DOHH2 (cell line): ENCODE measurements around the gene BCL11B.

Experiments
- H3F3A ChIP-seq: fragments of 200-600 bp; sonication (generic), shearing (Covaris generic); 2 replicates; pipeline ENCODE4 v1.6.0; 2016; ENCODE audit warnings: antibody characterized with exemption, mild to moderate bottlenecking; ENCODE audit not compliant: control insufficient read depth, insufficient read depth
- H3K27ac ChIP-seq: fragments of 200-600 bp; sonication (generic); 2 replicates; pipeline ENCODE4 v1.5.1; 2014; ENCODE audit warnings: low read depth, mild to moderate bottlenecking, low read length, moderate library complexity
- H3K27me3 ChIP-seq: fragments of 200-600 bp; sonication (generic); 2 replicates; pipeline ENCODE4 v1.6.1; 2014; ENCODE audit warnings: mild to moderate bottlenecking, low read length, mixed read lengths; ENCODE audit not compliant: control insufficient read depth
- H3K36me3 ChIP-seq: fragments of 200-600 bp; sonication (generic); 2 replicates; pipeline ENCODE4 v1.6.1; 2014; ENCODE audit warnings: mild to moderate bottlenecking, low read length, moderate library complexity, mixed read lengths; ENCODE audit not compliant: control insufficient read depth
- H3K4me1 ChIP-seq: fragments of 200-600 bp; sonication (generic); 2 replicates; pipeline ENCODE4 v1.6.1; 2014; ENCODE audit warnings: mild to moderate bottlenecking, low read length, mixed read lengths; ENCODE audit not compliant: control insufficient read depth
- H3K4me2 ChIP-seq: fragments of 200-600 bp; sonication (generic); 2 replicates; pipeline ENCODE4 v1.6.0; 2014; ENCODE audit warnings: mild to moderate bottlenecking, low read length, moderate library complexity
- H3K4me3 ChIP-seq: fragments of 200-600 bp; sonication (generic); 2 replicates; pipeline ENCODE4 v1.5.1; 2014; ENCODE audit warnings: mild to moderate bottlenecking, low read length, mixed read lengths
- H3K79me2 ChIP-seq: fragments of 200-600 bp; sonication (generic); 2 replicates; pipeline ENCODE4 v1.6.1; 2014; ENCODE audit warnings: mild to moderate bottlenecking, low read length, mixed read lengths; ENCODE audit not compliant: control insufficient read depth
- H3K9me2 ChIP-seq: fragments of 200-600 bp; sonication (generic); replicated peaks from 2 replicates; pipeline ENCODE4 v1.6.1; 2014; ENCODE audit warnings: mild to moderate bottlenecking, low read length, mixed read lengths; ENCODE audit not compliant: control insufficient read depth
- H3K9me3 ChIP-seq: fragments of 200-600 bp; sonication (generic); 2 replicates; pipeline ENCODE4 v1.6.1; 2014; ENCODE audit warnings: antibody characterized with exemption, low read length, mixed read lengths; ENCODE audit not compliant: control insufficient read depth, insufficient read depth
- H4K20me1 ChIP-seq: fragments of 200-600 bp; sonication (generic); 2 replicates; pipeline ENCODE4 v1.6.0; 2014; ENCODE audit warnings: low read depth, mild to moderate bottlenecking, antibody characterized with exemption, low read length, moderate library complexity; ENCODE audit not compliant: control insufficient read depth, insufficient read depth
- EZH2phosphoT487 ChIP-seq: fragments of 200-600 bp; sonication (generic); IDR thresholded peaks from 2 replicates; pipeline ENCODE4 v1.6.1; 2017; ENCODE audit warnings: borderline replicate concordance, mild to moderate bottlenecking, antibody characterized with exemption, low read length, moderate library complexity, mixed read lengths
- TF ChIP-seq, protein P1 (sequence below): fragments of 200-600 bp; sonication (generic); IDR thresholded peaks from one replicate; pipeline ENCODE4 v1.5.1; 2014; ENCODE audit warnings: antibody characterized with exemption, mild to moderate bottlenecking, low read depth, low read length; ENCODE audit not compliant: poor library complexity, severe bottlenecking

The BCL11B gene

GRCh38 chr14:99168330-99168729 lies 103.7 kb downstream of the BCL11B start:
- TF ChIP-seq EZH2phosphoT487 = no peak
- TF ChIP-seq, protein P1, sequence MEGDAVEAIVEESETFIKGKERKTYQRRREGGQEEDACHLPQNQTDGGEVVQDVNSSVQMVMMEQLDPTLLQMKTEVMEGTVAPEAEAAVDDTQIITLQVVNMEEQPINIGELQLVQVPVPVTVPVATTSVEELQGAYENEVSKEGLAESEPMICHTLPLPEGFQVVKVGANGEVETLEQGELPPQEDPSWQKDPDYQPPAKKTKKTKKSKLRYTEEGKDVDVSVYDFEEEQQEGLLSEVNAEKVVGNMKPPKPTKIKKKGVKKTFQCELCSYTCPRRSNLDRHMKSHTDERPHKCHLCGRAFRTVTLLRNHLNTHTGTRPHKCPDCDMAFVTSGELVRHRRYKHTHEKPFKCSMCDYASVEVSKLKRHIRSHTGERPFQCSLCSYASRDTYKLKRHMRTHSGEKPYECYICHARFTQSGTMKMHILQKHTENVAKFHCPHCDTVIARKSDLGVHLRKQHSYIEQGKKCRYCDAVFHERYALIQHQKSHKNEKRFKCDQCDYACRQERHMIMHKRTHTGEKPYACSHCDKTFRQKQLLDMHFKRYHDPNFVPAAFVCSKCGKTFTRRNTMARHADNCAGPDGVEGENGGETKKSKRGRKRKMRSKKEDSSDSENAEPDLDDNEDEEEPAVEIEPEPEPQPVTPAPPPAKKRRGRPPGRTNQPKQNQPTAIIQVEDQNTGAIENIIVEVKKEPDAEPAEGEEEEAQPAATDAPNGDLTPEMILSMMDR = no peak
- H3K27ac ChIP-seq = no peak overlapping the region
- no peak overlapping the region for H3K4me2 ChIP-seq
- H3K27me3 ChIP-seq = no peaks in the 10 kb centered on the region
- no peaks in the 10 kb centered on the region for H4K20me1 ChIP-seq
- no peaks in the 10 kb centered on the region for H3K9me3 ChIP-seq
- no peaks in the 10 kb centered on the region for H3K4me1 ChIP-seq
- no peaks in the 10 kb centered on the region for H3F3A ChIP-seq
- no peak overlapping the region for H3K4me3 ChIP-seq
- no peaks in the 10 kb centered on the region for H3K79me2 ChIP-seq
- no peaks in the 10 kb centered on the region for H3K9me2 ChIP-seq
- H3K36me3 ChIP-seq = no peaks in the 10 kb centered on the region

GRCh38 chr14:99166506-99166905 lies 105.5 kb downstream of the BCL11B start:
- Histone ChIP-seq H3K9me2 (no peaks in the 10 kb centered on the region), H4K20me1 (no peaks in the 10 kb centered on the region), H3K9me3 (no peaks in the 10 kb centered on the region), H3K4me2 (no peak overlapping the region), H3K4me3 (no peak overlapping the region), H3K36me3 (no peaks in the 10 kb centered on the region), H3F3A (no peaks in the 10 kb centered on the region), H3K79me2 (no peaks in the 10 kb centered on the region), H3K4me1 (no peaks in the 10 kb centered on the region), H3K27ac (no peak overlapping the region), H3K27me3 (no peaks in the 10 kb centered on the region)
- no peak for TF ChIP-seq EZH2phosphoT487
- TF ChIP-seq, protein P1 = no peak

DNA sequence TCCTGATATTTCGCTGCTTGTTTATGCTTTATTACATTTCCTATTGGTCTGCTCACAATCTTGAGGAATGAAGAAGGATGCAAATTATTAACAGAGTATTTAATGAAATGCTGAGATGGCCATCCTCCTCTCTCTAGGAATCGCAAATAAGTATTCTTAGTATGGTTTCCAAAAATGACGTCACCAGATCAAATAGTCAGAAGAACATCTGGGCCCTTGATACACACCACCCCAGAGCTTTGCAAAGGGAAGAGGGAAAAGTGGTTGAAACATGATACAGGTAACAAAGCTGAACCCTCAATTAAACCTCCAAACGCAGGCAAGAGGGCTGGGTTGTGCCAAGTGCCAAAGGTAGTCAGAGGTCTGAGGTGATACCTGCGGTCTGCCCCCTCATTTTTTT lies 107.3 kb downstream of the BCL11B start:
- H3K36me3 ChIP-seq = no peaks in the 10 kb centered on the region
- H3K27ac ChIP-seq = no peak overlapping the region
- H3K4me2 ChIP-seq = no peak overlapping the region
- H3K4me1 ChIP-seq = no peaks in the 10 kb centered on the region
- H3K9me2 ChIP-seq = no peaks in the 10 kb centered on the region
- no peaks in the 10 kb centered on the region for H4K20me1 ChIP-seq
- no peaks in the 10 kb centered on the region for H3K9me3 ChIP-seq
- no peaks in the 10 kb centered on the region for H3K79me2 ChIP-seq
- H3K27me3 ChIP-seq = no peaks in the 10 kb centered on the region
- H3K4me3 ChIP-seq = no peak overlapping the region
- H3F3A ChIP-seq = no peaks in the 10 kb centered on the region
- TF ChIP-seq, protein P1 = no peak
- TF ChIP-seq EZH2phosphoT487 = no peak

- H3K36me3 ChIP-seq = no peaks in the 10 kb centered on the region
- H3K4me3 ChIP-seq = no peak overlapping the region
- H3K27me3 ChIP-seq = no peaks in the 10 kb centered on the region
- no peaks in the 10 kb centered on the region for H3F3A ChIP-seq
- no peaks in the 10 kb centered on the region for H4K20me1 ChIP-seq
- H3K27ac ChIP-seq = no peak overlapping the region
- H3K9me2 ChIP-seq = no peaks in the 10 kb centered on the region
- H3K79me2 ChIP-seq = no peaks in the 10 kb centered on the region
- H3K4me1 ChIP-seq = no peaks in the 10 kb centered on the region
- H3K4me2 ChIP-seq = no peak overlapping the region
- TF ChIP-seq, protein P1 = no peak
- TF ChIP-seq EZH2phosphoT487 = no peak
- no peaks in the 10 kb centered on the region for H3K9me3 ChIP-seq
These were observed 108.6 kb downstream of the BCL11B start for GRCh38 chr14:99163446-99163845.
